Ishikawa (cell line): ENCODE data around the gene CTTNBP2.

Experiments
- CEBPB ChIP-seq: IDR thresholded peaks from 2 replicates; pipeline ENCODE4 v1.6.1; 2012
- EGR1 ChIP-seq: IDR thresholded peaks from 2 replicates; pipeline ENCODE4 v1.6.1; 2012
- EP300 ChIP-seq: IDR thresholded peaks from 2 replicates; pipeline ENCODE4 v1.6.1; 2012; ENCODE audit warnings: borderline replicate concordance
- MAX ChIP-seq: IDR thresholded peaks from 2 replicates; pipeline ENCODE4 v1.6.1; 2012
- RAD21 ChIP-seq: IDR thresholded peaks from 2 replicates; pipeline ENCODE4 v1.6.1; 2012; ENCODE audit warnings: low read depth
- REST ChIP-seq: IDR thresholded peaks from 2 replicates; pipeline ENCODE4 v1.6.1; 2012; ENCODE audit warnings: low read depth, mild to moderate bottlenecking
- TAF1 ChIP-seq: IDR thresholded peaks from 2 replicates; pipeline ENCODE4 v1.6.1; 2012; ENCODE audit warnings: low read depth, mild to moderate bottlenecking
- TCF12 ChIP-seq: IDR thresholded peaks from 2 replicates; pipeline ENCODE4 v1.6.1; 2012; ENCODE audit warnings: low read depth
- TEAD4 ChIP-seq: IDR thresholded peaks from 2 replicates; pipeline ENCODE4 v1.6.1; 2012

GRCh38 chr7:117808341-117808757, 64.9 kb downstream of the CTTNBP2 start:
- TF ChIP-seq REST = no peak
- no peak for TF ChIP-seq CEBPB
- TF ChIP-seq EP300 = no peak
- no peak for TF ChIP-seq EGR1
- no peak for TF ChIP-seq TAF1
- no peak for TF ChIP-seq MAX
- no peak for TF ChIP-seq RAD21
- TF ChIP-seq TCF12 = no peak
- TF ChIP-seq TEAD4 = no peak
